HG03095 (cell line): ENCODE data around the gene KIF25.

Experiments used
- ATAC-seq: cut with Tn5 transposase; IDR thresholded peaks from one replicate; pipeline ENCODE4 v1.9.1; 2021; ENCODE audit warnings: moderate library complexity; ENCODE audit not compliant: unreplicated experiment

Gene KIF25

DNA sequence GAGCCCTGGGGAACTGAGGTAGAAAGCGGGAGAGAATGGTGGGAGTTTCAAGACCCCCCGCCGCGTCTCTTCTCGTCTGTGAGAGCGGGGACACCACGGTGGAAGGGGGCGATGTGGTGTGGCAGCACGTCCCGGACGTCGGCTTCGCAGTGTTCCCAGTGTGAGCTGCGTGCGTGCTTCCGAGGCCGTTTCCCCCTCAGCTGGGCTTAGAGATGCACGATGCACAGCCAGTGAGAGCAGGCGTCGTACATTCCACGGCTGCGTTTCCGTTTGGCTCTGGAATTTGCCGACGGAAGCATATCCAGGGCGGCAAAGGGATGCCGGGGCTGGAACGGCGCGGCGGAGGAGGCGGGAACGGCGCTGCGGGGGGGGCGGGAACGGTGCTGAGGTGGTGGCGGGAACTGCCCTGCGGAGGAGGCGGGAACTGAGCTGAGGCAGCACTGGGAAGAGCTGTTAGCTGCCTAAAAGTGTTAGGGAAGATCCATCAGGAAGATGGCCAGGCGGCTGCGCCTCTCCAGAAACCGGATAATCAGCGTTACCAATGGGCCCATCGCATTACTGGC, 37.7 kb downstream of the KIF25 start:
- ATAC-seq, result no peak

DNA sequence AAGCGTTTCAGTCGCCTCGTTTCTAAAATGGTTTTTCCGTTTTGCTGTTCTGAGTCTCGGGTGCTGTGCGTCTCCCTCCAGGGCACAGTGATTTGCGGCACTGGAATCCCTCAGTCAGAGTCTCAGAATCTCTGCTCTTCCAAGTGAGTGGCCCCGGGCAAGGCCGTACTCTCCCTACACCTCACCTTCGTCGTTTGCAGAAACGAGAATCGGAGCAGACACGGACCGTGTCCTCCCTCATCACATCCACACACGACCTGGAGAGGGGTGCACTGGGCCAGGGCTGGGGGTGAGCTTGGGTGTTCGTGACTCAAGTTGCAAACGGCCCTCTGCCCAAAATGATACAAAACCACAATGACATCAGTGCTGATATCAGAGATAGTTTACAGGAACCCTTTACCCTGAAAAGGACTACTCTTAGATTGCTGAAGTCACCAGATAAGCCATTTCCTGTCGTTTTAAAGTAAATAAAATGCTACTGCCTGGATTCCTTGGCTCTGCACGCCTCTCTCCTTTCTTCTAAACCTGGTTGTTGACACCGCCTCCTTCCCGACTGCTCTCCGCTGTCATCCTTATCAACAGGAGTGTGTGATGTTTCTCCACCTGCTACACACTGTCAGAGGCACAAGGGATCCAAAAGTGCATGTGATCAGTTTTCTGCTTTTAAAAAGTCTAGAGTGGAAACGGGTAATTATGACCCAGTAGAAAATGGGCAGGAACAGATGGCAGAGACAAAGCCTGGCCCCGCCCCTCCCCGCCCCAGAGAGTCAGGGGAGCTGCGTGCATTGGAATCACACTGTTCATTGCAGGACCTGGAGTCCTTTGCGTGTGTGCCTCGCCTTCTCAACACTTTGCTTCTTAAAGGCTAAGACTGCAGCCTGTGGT, 38.4 kb downstream of the KIF25 start:
- ATAC-seq, result no peak

DNA sequence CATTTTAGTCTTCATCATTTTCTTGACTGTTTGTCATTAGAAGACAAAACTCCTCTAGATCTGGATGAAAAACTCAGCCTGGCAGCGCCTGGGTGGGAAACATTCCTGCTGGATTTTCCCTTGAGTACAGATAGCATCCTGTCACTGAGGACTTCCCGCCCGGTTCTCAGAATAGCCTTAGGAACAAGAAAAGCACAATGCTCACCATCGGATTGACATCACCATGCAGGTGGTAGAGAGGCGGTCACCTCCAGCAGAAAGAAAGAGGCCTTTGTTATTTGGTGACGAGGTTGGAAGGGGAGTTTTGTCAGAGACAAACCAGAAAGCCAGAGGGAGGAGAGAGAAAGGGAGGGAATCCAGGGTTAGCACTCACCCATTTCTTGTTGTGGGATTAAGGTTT, 39.8 kb downstream of the KIF25 start:
- ATAC-seq, result no peak

DNA sequence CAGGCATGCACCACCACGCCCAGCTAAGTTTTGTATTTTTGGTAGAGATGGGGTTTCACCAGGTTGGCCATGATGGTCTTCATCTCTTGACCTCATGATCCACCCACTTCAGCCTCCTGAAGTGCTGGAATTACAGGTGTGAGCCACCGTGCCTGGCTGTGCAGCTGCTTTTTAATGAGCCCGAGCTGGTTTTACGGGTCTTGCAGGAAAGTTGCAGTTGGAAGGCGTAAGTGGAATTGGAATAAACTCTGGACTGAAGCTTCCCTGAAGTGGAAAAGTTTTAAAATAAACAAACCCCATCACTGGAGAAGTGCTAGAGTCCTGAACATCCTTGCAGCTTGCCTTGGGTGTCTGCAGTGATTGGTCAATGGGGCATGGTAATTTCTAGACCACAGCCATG, 40.4 kb downstream of the KIF25 start:
- ATAC-seq, result no peak

DNA sequence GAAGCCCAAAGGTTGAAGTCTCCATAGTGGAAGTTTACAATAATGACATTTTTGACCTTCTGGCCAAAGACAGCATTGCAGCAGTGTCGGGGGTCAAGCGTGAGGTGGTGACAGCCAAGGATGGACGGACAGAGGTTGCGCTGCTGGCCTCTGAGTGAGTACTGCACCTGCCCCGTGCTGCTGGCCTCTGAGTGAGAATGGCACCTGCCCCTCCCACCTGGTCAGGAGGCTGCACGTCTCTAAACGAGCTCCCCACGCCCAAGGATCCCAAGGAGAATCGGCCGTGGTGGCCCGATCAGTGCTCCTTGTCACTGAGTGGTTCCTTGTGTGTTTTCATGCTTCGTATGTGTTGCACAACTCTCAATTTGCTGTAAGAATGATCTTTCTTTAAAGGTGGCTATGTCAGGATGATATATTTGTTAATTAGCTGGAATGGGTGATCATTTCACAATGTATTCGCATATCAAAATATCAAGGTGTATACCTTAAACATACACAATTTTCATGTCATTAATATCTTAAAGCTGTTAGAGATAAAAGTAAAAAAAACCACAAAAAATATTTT, 41.2 kb downstream of the KIF25 start:
- ATAC-seq, result no peak

DNA sequence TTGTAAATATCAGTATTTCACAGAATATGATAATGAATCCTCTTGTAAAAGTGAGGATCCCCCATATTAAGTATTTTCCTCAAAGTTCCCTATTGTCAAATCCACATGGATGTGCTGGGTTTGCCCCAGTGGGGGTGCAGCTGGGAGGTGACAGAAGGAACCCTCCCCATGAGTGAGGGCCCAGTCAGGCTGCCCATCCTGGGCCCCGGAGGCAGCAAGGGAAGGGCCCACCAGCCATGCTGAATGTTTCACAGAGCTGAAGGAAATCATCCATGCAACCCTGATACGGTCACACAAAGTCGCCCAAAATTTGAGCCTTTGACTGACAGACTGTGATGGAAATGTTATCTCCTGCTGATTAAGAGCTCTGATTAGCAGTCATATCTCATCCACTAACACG, 41.8 kb downstream of the KIF25 start:
- no peak for ATAC-seq

DNA sequence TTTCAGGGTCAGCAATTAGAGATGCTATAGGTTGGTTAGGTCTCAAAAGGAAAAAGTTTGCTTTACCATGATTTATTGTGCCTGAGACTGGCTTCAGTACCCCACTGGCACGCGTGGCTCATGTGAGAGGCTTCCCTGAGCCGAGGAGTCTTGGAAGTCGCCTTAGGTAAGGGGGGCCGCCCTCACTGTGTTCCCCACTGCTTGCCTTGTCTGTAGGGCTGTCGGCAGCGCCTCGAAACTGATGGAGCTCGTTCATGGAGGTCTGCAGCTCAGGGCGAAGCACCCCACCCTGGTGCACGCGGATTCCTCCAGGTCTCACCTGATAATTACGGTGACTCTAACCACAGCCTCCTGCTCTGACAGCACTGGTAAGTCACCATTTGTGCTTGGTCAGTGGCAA, 42.4 kb downstream of the KIF25 start:
- no peak for ATAC-seq

DNA sequence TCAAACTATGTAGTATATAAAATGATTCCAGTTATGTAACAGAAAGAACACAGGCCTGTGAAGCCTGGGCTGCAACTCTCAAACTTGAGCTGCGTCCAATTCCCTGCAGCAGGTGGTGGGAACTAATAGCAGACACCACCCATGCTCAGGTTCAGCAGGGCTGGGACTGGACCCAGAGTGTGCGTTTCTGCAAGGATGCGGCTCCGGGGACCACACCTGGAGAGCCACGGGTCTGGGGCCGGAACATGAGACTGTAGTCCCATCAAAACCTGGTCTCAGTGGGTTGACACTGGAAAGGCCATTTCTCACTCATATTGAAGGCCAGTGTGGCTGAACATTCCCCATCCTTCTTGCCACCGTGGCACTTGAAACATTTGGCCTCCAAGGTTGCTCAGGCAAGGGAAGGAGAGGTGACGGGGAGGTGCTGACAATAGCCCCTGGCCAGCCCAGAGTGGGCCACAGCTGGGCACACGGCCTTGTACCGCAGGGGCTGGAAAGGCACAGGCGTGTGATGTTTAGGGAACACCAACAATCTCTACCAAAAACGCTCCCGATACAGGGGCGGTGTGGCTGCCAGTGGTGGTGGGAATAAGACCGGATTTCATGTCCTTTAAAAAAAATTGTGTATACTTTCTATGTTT, 43.5 kb downstream of the KIF25 start:
- no peak for ATAC-seq

DNA sequence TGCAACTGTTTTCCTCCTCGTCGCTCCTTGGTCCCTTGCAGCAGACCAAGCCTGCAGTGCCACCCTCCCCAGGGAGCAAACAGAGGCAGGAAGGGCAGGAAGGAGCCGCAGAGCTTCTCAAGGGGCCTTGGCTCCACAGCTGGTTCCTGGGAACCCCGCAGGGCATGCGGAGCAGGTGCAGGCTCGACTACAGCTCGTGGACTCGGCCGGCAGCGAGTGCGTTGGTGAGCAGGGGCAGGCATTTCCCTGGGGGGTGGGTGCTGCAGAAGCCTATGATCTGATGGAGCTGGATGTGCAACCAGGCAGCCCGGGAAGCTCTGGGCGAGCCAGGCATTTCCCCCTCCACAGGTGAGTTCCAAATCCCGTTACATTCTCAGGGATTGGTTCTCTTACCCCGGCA, 44.5 kb downstream of the KIF25 start:
- ATAC-seq, result no peak

DNA sequence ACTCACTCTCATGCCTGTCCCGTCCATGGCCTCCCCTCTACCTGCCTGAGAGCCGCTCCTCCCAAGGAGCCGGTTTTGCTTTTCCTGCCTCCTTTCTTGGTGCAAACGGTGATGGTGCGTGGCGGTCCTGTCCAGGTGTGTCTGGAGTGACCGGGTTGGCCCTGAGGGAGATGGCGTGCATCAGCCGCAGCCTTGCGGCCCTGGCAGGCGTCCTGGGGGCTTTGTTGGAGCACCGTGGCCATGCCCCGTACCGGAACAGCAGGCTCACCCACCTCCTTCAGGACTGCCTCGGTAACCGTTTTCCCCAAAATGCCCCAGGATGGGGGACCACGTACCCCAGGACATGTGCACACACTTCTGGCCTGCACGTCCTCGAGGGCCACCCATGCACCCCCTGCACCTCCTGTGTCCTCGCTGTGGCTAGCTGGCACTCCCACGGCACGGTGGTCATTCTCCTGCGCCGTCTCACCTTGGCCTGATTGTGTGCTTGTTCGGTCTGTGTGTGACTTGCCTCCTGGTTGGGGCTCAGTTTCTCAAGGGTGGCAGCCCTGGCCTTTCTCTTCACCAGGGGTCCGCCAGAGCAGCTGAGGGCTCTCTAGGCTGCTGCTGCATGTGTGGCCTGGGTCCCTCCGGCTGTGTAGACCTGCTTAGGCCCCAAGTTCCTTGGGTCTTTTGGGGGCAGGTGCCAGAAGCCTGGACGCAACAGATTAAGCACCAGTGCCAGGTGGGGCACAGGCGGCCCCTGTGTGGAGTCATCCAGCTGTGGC, 45.1 kb downstream of the KIF25 start:
- ATAC-seq, result no peak

DNA sequence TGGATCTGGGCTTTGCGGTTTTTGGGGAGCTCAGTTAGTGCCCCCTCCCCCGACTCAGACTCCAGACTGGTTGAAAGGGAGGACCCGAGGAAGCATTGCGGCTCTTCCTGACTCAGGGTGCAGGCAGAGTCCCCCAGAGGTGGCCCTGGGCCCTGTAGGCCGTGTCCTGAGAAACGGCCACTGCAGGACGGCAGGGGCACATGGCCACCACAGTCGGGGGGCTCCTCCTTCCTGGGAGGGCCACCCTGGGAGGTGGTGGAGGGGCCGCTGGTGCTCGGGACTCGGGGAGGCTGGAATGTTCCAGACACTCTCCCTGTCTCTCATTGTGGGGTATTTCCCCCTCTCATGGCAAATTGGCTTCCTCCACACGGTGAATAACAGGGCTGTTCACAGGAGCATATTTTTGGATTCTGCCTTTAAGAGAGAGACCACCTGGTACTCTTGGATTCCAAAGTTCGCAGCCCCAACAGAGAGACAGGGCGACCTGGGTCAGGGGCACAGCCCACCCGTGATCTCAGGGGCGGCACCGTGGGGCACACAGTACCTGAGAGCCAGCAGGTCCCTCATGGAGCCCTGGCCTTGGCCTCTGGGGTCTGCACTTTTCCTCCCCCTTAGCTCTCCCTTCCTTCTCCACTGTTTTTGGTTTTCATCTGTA, 45.8 kb downstream of the KIF25 start:
- ATAC-seq, result no peak

DNA sequence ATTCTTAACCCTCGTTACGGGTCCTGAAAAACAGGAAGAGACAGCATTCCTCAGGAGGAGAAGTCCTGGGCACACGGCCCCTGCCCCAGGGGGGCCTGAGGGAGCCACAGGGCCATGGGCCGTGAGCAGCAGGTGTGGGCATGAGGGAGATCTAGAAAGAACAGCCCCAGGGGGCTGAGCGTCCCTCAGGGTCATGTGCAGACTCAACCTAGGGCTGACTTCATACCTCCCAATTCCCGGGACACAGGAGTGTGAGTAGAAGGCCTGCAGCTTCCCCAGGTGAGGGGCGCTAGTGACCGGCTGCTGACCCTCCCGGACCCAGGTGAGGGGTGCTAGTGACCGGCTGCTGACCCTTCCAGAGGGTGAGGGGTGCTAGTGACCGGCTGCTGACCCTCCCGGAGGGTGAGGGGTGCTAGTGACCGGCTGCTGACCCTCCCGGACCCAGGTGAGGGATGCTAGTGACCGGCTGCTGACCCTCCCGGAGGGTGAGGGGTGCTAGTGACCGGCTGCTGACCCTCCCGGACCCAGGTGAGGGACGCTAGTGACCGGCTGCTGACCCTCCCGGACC, 46.5 kb downstream of the KIF25 start:
- no peak for ATAC-seq

DNA sequence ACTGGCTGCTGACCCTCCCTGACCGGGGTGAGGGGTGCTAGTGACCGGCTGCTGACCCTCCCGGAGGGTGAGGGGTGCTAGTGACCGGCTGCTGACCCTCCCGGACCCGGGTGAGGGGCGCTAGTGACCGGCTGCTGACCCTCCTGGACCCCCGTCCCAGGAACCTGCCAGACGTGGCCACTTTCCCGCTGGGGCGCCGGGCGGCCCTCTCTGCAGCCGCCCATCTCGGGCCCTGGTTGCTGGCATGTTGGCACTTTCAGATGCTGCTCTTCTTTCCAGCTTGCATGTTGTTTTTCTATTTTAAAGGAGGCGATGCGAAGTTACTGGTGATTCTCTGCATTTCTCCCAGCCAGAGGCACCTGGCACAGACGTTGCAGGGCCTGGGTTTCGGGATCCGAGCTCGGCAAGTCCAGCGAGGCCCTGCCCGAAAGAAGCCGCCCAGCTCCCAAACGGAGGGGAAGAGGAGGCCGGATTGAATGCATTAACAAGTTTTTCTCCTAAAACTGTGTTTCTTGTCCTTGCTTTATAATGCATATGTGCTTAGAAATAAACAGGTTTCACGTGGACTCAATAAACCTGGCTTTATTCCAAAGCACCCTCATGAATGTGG, 47.2 kb downstream of the KIF25 start:
- ATAC-seq, result no peak

DNA sequence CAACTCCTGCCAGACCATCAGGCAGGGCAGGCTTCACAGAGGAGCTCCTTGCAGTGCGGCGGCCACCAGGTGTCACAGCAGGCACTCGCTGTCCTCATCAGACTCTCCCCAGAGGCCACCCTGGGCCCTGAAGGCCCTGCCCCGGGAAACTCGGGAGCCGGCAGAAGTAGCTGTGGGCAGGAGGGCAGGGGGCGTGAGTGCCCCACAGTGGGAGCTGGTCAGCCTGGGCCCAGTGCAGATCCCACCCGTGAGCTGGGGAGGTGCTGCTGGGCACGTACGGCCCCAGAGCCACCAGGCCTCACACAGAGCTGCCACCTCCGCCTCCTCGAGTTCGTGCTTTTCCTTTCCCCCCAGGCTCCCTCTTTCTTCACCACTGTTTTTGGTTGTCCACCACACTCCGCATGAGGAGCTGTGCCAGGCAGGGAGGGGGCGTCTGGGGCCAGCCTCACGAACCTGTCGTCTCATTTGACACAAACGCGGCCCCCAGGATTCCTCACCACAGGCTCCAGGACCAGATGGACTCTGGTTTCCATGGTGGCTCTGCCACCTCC, 47.7 kb downstream of the KIF25 start:
- ATAC-seq, result no peak

DNA sequence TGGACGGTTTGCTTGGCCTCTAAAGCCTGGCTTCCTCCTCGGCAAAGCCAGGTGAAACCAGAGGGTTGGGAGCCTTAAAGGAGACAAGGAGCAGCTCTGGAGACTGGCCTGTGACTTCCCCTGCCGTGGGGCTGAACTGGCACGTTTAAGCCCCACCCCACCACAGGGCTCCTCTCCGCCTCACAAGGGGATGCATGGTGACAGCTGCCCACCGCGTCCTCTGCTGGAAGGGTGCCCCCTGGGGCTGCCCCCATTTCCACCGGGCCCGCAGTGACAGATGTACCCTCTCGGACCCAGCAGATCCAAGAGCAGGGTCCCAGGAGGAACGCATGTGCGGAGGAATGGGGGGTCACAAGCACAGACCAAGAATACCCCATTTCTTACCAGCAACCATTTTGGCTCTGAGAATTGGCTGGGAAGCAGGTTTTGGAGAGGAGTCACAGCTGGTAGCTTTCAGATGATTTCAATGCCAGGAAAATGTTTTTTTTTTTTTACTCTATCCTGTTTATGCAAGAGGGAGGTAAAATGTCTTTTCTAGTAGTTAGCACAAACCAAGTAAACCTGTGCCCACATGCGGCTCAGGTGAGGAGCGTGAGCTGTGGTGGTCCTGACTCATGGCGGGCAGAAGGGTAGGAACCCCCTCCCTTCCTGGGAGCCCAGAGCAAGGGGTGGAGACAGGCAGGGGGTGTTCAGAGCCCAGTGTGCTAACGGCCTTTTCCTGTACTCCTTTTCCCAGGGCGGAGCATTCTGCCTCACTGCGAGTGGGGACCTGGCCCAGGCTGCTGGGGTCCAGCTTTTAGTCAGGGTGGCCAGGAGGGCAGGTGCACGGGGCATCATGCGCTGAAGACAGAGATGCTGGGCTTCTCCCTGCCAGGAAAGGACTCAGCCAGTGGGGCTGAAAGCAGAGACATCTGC, 48.5 kb downstream of the KIF25 start:
- ATAC-seq, result no peak

DNA sequence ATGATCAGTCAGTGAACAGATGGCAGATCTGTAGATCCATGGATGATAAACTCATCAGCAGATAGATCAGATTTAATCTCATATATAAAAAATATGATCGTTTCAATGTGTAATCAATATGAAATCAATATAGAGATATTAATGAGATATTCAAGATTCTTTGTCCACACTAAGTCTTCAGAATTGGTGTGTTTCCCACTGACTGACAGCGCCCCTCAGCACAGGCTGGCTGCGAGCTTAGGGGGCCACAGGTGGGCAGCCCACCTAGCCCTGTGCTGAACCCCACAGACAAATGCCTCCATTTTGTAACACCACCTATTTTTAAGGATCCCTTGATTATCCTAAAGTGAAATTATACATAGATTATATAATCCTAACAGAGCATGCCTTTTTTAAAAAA, 49.2 kb downstream of the KIF25 start:
- no peak for ATAC-seq

DNA sequence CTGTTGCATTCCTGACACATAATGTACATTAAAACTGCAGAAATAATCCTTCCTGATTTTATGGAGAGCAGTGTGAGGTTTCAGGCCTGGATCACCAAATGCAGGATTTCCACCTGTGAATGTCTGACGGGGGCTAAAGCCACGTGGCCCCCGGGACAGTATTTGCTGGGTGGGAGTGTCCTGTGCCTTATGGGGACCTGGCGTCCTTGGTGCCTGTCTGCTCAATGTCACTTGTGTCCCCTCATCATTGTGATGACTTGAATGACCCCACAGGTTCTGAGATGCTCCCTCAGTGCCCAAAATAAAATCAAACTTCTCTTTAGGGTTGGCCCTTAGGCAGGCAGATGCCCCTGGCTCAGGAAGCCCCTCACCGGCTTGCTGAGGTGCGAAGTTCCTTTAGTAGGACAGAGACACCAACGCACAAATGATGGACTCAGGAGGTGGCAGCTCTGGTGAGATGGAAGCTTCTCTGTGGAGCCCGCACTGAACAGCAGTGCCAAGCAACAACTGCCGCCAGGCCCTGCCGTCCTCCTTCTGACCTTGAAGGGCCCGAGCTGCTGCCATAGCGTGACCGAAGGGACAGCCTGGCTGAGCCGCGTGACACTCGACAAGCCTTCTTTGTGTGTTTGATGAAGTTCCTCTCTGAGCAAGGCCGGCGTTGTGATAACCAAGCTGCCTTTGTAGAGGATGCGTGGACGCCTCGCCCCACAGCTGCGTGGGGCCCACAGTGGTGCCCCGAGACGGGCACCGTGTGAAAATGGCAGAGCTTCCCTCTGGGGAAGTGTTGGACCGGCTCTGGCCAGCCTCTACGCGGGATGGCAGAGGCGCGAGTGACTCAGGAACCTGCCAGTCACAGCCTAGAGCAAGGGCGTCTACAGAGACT, 50.6 kb downstream of the KIF25 start:
- no peak for ATAC-seq

DNA sequence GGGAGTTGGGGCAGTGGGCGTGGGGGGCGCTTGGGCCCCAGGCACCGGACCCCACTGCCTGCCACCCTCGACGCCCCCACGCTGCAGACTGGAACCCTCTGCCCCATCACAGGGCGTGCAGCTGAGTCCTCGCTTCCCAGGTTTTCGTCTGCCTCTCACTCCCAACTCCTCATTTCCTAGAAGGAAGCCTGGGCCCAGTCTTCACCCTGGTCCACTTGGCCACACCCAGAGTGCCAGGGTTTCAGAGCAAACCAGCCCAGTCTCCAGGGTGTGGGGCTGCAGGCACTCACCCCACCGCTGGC, 51.2 kb downstream of the KIF25 start:
- ATAC-seq, result no peak
